ENCODE measurements around the gene CATSPER1.

CATSPER1 gene

GRCh38 chr11:66070604-66071380 lies 44.5 kb upstream of the CATSPER1 start:
- TF ChIP-seq CTCF (conservative IDR thresholded peaks at IDR 0.05; ENCODE audit: low read depth, low read length): no peak
- DNase-seq (ENCODE audit: low read depth): peak; percentile 39
- H3K4me3 ChIP-seq (ENCODE audit: low read depth, low read length): peak overlapping the region; percentile 77

GRCh38 chr11:66069715-66070603 lies 43.7 kb upstream of the CATSPER1 start, which contains the start of gene PACS1:
Gene PACS1 (plus strand): TSS chr11:66070272. CDS start chr11:66070487, 215 bp downstream.
- peak; percentile 91 for DNase-seq (ENCODE audit: low read depth)
- no peak for TF ChIP-seq CTCF (conservative IDR thresholded peaks at IDR 0.05; ENCODE audit: low read depth, low read length)
- peak within 1 kb of the TSS; percentile 77 for H3K4me3 ChIP-seq (ENCODE audit: low read depth, low read length)

GRCh38 chr11:66068923-66069714 lies 42.8 kb upstream of the CATSPER1 start:
- peak; percentile 61 for DNase-seq (ENCODE audit: low read depth)
- peak; percentile 40 for TF ChIP-seq CTCF (conservative IDR thresholded peaks at IDR 0.05; ENCODE audit: low read depth, low read length)
- H3K4me3 ChIP-seq (ENCODE audit: low read depth, low read length): peak overlapping the region; percentile 77

- no peak overlapping the region for H3K4me3 ChIP-seq (ENCODE audit: low read depth, low read length)
- TF ChIP-seq CTCF (conservative IDR thresholded peaks at IDR 0.05; ENCODE audit: low read depth, low read length): peak; percentile 91
- DNase-seq (ENCODE audit: low read depth): peak; percentile 79
Observed at GRCh38 chr11:66068154-66068821, 42.0 kb upstream of the CATSPER1 start.

- no peak overlapping the region for H3K4me3 ChIP-seq (ENCODE audit: low read depth, low read length)
- no peak for TF ChIP-seq CTCF (conservative IDR thresholded peaks at IDR 0.05; ENCODE audit: low read depth, low read length)
- no peak for DNase-seq (ENCODE audit: low read depth)
Observed at GRCh38 chr11:66067640-66068039, 41.4 kb upstream of the CATSPER1 start.

GRCh38 chr11:66066751-66067150 lies 40.5 kb upstream of the CATSPER1 start:
- TF ChIP-seq CTCF (conservative IDR thresholded peaks at IDR 0.05; ENCODE audit: low read depth, low read length): no peak
- DNase-seq (ENCODE audit: low read depth): no peak
- H3K4me3 ChIP-seq (ENCODE audit: low read depth, low read length): no peak overlapping the region

All from choroid plexus epithelial cell (primary cell).